Fibroblast of skin of scalp (primary cell): ENCODE results near the gene GATAD2A.

ENCODE experiments used
- DNase-seq: peaks from one replicate; pipeline ENCODE4 v3.0.0-alpha.2; 2013

Gene GATAD2A

GRCh38 chr19:19490214-19490968, 84.9 kb downstream of the GATAD2A start:
- peak; percentile 84 for DNase-seq

GRCh38 chr19:19491321-19492025, 86.0 kb downstream of the GATAD2A start:
- DNase-seq: no peak

- DNase-seq: no peak
Observed at GRCh38 chr19:19492026-19492610, 86.6 kb downstream of the GATAD2A start.

GRCh38 chr19:19493841-19494546, 88.5 kb downstream of the GATAD2A start:
- DNase-seq: no peak

GRCh38 chr19:19495614-19496603, 90.4 kb downstream of the GATAD2A start:
- no peak for DNase-seq

GRCh38 chr19:19498255-19498991, 92.9 kb downstream of the GATAD2A start:
- no peak for DNase-seq

GRCh38 chr19:19499272-19499995, 94.0 kb downstream of the GATAD2A start:
- DNase-seq: no peak

GRCh38 chr19:19500975-19501644, 95.6 kb downstream of the GATAD2A start:
- no peak for DNase-seq

- no peak for DNase-seq
Observed at GRCh38 chr19:19501798-19502197, 96.3 kb downstream of the GATAD2A start.

- no peak for DNase-seq
Observed at GRCh38 chr19:19502281-19502680, 96.8 kb downstream of the GATAD2A start.

GRCh38 chr19:19502808-19503602, 97.5 kb downstream of the GATAD2A start:
- DNase-seq: no peak

GRCh38 chr19:19504754-19505668, 99.5 kb downstream of the GATAD2A start:
- no peak for DNase-seq

- DNase-seq: no peak
Observed at GRCh38 chr19:19505669-19506326, 100.3 kb downstream of the GATAD2A start.

GRCh38 chr19:19506592-19506991, 101.1 kb downstream of the GATAD2A start:
- DNase-seq: no peak

- no peak for DNase-seq
Observed at GRCh38 chr19:19507354-19507753, 101.9 kb downstream of the GATAD2A start.

GRCh38 chr19:19508217-19508616, 102.7 kb downstream of the GATAD2A start:
- no peak for DNase-seq

GRCh38 chr19:19510432-19510831, 105.0 kb downstream of the GATAD2A start:
- DNase-seq: no peak
